Right renal cortex interstitium (tissue), 3 donors: ENCODE measurements around the gene ERC1. TPM values are rescaled to one million over a fixed set of nuclear protein-coding genes. Genes with fewer than 3 reads are reported as not detected.

Source experiments
- DNase-seq, 3 donors: peaks; one replicate each; pipeline ENCODE4 v3.0.0-alpha.2; 2013; ENCODE audit warnings: low read depth in 3 of 3, low spot score in 2 of 3
- polyA plus RNA-seq, 3 donors: library from polyadenylated mRNA; unstranded; fragments of 120-200 nt; gene quantifications; one replicate each; pipeline ENCODE4 v1.2.1, GENCODE V29; 2013; ENCODE audit not compliant: insufficient read length in 3 of 3

ERC1 gene
- polyA plus RNA-seq, 3 donors: 39.5 to 44.9 (median 40.3) TPM

DNA sequence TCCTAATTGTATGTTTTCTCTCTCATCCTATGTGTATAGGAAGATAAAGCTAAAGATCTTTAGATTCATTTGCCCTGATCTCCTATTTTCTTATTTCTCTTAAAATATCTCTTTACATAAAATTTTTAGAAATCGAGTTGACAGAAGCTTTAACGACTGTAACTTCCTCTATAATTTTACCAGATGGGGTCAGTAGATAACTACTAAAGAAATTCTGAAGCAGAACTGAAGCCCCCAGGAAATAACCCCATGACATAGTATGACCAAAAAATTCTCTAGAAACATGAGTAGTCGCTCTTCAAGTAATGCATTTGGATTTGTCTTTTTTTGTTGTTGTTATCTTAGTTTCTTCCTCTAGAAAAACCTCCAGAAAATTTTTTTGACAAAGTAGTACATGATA is 288.0 kb downstream of the ERC1 start:
- DNase-seq: no peak

DNA sequence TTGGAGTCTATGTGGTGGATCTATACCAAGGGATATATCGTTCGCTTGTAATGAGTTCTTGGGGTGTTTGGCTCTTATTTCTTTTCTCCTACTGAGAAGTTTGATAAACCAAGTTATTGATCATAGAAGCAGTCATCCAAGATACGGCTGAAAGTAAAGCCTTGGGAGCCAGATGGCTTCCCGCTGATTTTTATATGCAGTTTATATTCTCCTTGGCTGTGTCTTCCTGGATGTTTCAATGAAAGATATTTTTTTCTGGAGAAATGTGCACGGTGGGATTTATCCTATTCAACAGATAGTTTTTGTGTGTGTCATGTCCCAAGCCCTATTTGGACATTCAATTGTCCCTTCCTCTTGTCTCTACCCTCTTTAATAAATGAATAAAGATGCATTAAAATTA is 289.0 kb downstream of the ERC1 start:
- DNase-seq: no peak

- DNase-seq: no peak
These were observed 290.8 kb downstream of the ERC1 start for GRCh38 chr12:1281683-1282366.

GRCh38 chr12:1282670-1283315 is 291.8 kb downstream of the ERC1 start:
- DNase-seq: peak in 1 of 3 donors; percentile 19

DNA sequence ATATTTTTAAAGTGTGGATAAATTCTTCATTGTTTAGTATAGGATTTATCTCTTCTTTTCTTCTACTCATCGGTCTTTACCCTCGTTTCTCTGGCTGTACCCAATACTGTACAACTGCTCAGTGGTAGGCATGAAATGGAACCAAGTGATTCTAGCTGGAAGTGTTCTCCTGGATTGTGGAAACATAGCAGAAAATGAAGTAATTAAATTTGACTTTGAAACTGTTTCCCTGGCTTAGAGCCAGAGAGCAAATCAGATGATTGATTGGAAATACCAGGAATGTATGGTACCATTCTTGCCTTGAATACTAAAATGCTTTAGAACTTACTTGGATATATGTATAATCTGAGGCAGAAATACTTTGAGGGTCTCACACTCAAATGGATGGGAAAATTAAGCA is 292.3 kb downstream of the ERC1 start:
- no peak for DNase-seq

- DNase-seq: no peak
These were observed 293.6 kb downstream of the ERC1 start for GRCh38 chr12:1284611-1285010.

DNA sequence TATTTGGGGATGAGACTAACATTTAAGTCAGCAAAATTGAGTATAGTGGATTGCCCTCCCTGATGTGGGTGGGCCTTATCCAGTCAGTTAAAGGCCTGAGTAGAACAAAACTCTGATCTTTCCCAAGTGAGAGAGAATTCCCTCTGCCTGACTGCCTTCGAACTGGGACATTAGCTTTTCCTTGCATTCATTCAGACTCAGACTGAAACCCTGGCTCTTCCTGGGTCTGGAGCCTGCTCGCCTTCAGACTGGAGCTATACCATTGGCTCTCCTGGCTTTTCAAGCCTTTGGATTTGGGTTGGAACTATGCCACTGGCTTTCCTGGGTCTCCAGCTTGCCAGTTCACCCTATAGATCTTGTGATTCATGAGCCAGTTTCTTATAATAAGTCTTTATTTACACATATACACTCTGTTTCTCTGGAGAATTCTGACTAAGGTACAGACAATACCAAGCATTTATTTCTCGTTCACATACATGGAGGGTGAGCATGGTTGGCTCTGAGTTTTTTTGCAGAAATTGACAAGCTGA is 296.5 kb downstream of the ERC1 start:
- DNase-seq: no peak

- no peak for DNase-seq
These were observed 297.3 kb downstream of the ERC1 start for GRCh38 chr12:1288333-1288732.

DNA sequence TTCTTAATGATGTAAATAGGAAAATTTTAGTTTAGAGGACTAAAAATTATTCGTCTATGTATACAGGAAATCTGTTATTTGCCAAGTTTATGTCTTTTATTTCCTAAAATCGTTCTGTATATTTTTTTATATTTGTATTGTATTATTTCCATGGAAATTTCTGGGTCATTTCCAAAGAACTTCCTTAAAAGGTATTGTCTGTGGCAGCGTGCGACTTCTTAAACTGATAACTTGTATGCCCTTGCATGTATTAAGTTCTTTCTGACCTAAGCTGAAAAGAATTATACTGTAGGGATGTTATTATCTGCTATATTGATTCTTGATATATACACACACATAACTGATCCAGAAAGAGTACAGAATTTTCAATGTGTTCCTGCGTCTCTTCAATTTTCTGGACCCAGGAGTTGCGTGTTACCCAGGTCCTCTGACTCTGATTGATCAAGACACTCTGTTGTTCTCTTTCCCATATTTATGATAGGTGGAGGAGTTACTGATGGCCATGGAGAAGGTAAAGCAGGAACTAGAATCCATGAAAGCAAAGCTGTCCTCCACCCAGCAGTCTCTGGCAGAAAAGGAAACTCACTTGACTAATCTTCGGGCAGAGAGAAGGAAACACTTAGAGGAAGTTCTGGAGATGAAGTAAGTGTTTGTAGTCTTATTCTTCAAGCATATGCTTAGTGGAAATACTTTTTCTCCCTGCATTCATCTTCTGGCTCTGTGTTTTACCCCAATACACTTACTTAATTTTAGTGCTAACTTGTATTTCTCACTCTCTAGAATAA is 298.5 kb downstream of the ERC1 start:
- no peak for DNase-seq

- DNase-seq: no peak
These were observed 299.7 kb downstream of the ERC1 start for GRCh38 chr12:1290716-1291115.

DNA sequence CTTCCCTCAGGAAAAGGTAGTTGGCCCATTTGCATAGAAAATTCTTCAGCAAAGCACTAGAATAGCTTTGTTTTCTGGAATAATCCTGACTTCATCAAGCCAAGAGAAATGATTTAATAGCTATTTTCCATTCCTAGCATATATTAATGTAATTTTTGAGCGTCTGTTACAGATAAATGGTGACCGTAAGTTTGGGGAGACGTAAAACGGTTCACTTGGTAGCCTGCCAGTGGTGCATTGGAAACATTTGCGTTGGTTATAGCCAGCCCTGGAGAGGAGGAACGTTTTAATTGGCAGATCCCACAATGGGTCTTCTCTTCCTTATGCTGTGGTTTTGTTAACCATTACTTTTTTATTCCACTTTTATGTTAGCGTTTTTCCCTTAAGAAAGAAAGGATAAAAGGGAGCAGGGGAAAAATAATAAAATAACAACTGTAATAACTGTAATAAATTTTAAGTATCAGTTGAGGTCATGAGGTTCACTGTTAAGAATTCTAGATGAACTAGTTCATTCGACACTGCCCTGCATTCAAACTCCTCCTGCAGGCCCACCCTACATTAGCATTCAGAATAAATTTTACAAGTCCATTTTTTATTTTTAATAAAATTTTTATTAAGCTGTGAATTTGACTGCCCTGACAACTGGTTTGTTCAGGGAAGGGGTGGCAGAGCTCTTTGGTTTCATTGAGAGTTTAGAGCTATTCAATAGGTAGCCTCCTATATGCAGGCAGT is 300.7 kb downstream of the ERC1 start:
- DNase-seq: no peak

GRCh38 chr12:1293901-1294300 is 302.9 kb downstream of the ERC1 start:
- no peak for DNase-seq

DNA sequence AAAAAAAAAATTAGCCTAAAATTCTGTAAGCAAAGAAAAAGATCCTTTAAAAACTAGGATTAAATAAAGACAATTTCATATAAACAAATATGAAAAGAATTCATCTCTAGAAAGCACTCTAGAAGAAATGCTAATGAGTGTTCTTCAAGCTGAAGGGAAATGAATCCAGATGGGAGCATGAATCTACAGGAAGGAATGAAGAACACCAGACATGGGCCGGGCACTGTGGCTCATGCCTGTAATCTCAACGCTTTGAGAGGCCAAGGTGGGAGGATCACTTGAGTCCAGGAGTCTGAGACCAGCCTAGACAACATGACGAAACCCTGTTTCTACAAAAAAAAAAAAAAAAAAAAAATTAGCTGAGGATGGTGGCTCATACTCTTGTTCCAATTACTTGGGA is 306.2 kb downstream of the ERC1 start:
- no peak for DNase-seq

DNA sequence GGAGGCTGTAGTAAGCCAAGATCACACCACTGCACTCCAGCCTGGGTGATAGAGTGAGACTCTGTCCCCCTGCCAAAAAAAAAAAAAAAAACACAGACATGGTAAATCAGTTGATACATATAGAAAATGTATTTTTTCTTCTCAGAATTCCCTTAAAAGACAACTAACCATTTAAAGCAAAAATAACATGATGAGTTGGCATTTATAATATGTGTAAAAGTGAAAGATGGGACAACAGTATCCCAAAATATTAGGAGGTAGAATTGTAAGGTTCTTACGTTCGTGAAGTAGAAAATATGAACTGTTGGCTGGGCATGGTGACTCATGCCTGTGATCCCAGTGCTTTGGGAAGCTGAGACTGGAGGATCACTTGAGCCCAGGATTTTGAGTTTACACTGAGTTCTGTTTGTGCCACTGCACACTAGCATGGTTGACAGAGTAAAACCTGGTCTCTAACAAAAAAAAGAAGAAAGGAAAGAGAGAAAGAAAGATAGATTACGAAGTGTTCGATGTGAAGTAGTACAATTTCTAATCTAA is 306.7 kb downstream of the ERC1 start:
- no peak for DNase-seq

DNA sequence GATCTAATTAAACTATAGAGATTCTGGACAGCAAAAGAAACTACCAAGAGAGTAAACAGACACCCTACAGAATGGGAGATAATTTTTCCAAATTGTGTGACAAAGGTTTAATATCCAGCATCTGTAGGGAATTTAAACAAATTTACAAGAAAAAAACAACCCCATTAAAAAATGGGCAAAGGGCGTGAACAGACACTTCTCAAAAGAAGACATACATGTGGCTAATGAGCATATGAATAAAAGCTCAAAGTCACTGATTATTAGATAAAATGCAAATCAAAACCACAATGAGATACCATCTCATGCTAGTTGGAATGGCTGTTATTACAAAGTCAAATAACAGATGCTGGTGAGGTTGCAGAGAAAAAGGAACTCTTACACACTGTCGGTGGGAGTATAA is 309.4 kb downstream of the ERC1 start:
- no peak for DNase-seq

DNA sequence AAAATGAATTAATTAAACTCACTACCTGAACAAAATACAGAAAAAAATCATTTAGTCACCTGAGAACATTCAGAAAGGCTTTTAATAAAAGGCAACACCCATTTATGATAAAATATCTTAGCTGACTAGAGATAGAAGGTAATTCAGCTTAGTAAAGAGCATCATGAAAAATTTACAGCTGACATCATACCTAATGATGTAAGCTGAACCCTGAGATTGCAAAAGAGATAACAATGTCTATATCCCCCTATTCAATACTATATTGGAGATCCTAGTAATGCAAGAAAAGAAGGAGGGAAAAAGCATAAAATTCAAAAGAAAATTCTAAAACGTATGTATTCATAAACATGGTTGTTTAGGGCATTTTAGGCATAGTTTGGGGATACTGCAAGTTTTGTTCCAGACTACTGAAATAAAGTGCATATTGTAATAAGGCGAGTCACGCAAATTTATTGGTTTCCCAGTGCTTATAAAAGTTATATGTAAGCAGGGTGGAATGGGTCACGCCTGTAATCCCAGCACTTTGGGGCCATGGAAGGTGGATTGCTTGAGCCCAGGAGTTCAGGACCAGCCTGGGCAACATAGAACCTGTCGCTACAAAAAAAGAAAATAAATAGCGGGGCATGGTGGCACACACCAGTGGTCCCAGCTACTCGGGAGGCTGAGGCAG is 311.3 kb downstream of the ERC1 start:
- no peak for DNase-seq

GRCh38 chr12:1305063-1305434 is 314.0 kb downstream of the ERC1 start:
- DNase-seq: no peak

- no peak for DNase-seq
These were observed 314.9 kb downstream of the ERC1 start for GRCh38 chr12:1305791-1306500.

DNA sequence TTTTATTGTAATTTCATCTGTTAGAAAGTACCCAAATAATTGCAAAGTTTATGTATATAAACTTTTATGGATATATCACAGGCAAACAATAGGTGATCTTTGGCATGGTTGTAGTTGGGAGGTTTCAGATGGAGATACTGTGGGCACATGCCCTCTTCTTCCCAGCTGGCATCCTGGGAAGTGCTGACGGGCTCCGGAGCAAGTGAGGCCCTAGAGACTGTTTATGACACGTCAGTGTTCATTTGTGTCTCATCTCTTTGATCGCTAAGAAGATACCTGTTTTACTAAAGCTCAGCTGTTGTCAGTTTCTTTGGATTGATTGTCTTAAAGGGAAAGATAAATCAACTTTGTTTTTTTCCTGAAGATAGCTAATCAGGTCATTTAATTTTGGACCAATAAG is 315.8 kb downstream of the ERC1 start:
- no peak for DNase-seq

DNA sequence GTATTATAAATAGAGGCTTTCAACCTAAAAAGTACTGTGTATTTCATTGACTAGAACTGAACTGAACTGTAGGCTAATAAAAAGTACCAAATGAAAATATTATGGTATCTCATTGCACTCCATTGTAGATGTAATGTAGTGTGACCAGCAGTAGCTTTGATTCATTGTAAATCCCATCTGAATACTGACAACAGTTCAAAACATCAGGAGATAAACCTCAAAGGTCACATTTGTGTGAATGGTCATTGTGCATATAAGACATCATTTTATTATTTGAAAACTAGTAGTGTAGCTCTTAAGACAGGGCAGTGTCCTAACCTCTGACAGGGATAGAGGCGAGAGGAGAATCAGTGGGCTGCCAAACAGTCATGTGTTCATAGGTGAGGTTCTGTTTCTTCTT is 316.8 kb downstream of the ERC1 start:
- no peak for DNase-seq
